GM19043 (cell line): ENCODE results near the gene KIAA0319L.
A peak's percentile ranks its signal among the peaks of the same experiment; 100 is the strongest.
"Not testable (repeated sequence)": the region's sequence is repeated elsewhere in the genome, so short reads cannot be mapped to it uniquely, and the experiment has no call there.

ENCODE experiments used
- ATAC-seq: cut with Tn5 transposase; IDR thresholded peaks from one replicate; pipeline ENCODE4 v1.9.1; 2021; ENCODE audit warnings: low read depth; ENCODE audit not compliant: unreplicated experiment

KIAA0319L gene

DNA sequence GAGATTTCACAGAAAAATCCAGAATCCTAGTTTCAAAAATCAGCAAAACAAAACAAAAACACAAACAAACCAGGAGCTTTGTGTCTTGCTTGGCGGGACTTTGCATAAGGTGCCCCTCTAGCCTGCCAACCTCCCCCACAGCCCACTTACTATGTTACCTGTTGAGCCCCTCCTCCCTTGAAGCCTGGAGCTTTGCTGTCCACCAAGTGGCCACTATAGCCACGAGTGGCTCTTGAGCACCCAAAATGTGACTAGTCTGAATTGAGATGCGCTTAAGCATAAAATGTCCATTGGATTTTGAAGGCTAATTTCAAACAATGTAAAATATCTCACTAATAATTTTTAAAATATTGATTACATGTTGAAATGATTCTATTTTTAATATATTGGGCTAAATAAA is 28.1 kb upstream of the KIAA0319L start:
- ATAC-seq = no peak

GRCh38 chr1:35581621-35582020 is 24.4 kb upstream of the KIAA0319L start:
- ATAC-seq = not testable (repeated sequence)

- ATAC-seq = no peak
These were observed 23.8 kb upstream of the KIAA0319L start for GRCh38 chr1:35580949-35581388.

DNA sequence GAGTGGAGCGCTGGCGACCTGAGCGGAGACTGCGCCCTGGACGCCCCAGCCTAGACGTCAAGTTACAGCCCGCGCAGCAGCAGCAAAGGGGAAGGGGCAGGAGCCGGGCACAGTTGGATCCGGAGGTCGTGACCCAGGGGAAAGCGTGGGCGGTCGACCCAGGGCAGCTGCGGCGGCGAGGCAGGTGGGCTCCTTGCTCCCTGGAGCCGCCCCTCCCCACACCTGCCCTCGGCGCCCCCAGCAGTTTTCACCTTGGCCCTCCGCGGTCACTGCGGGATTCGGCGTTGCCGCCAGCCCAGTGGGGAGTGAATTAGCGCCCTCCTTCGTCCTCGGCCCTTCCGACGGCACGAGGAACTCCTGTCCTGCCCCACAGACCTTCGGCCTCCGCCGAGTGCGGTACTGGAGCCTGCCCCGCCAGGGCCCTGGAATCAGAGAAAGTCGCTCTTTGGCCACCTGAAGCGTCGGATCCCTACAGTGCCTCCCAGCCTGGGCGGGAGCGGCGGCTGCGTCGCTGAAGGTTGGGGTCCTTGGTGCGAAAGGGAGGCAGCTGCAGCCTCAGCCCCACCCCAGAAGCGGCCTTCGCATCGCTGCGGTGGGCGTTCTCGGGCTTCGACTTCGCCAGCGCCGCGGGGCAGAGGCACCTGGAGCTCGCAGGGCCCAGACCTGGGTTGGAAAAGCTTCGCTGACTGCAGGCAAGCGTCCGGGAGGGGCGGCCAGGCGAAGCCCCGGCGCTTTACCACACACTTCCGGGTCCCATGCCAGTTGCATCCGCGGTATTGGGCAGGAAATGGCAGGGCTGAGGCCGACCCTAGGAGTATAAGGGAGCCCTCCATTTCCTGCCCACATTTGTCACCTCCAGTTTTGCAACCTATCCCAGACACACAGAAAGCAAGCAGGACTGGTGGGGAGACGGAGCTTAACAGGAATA is 20.1 kb upstream of the KIAA0319L start:
- peak; percentile 85 for ATAC-seq

GRCh38 chr1:35576766-35577070 is 19.5 kb upstream of the KIAA0319L start:
- not testable (repeated sequence) for ATAC-seq

DNA sequence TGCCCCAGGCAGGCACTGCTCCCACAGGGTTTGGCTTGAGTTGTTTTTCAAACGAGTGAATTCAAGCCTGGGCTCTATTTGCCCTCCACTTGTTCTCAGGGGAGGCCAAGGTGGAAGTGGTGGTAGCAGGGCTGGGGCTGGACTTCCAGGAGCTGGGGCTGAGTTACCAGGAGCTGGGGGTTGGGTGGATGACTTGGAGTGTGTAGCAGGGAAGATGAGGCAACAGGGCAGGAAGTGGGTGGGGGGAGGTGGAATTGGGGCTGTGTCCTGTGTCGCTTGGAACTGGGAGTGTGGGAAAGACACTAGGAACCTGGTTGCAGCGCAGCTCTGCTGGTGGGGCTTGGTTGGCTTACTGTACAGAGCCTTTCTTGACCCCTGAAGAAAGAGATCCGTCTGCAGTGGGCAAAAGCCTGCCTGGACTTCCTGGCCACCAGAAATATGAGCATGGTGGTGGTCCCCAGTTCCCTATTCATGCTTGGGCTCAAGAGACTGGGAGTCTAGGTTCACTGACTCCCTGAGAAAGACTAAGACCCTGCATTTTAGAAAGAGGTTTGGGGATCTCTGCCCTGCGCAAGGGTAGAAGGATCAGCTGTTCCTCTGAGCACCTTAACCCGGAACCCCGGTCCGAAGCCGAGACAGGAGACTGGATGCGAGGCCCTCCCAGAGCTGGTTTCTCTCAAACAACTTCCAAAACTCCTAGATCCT is 19.0 kb upstream of the KIAA0319L start:
- ATAC-seq = no peak

DNA sequence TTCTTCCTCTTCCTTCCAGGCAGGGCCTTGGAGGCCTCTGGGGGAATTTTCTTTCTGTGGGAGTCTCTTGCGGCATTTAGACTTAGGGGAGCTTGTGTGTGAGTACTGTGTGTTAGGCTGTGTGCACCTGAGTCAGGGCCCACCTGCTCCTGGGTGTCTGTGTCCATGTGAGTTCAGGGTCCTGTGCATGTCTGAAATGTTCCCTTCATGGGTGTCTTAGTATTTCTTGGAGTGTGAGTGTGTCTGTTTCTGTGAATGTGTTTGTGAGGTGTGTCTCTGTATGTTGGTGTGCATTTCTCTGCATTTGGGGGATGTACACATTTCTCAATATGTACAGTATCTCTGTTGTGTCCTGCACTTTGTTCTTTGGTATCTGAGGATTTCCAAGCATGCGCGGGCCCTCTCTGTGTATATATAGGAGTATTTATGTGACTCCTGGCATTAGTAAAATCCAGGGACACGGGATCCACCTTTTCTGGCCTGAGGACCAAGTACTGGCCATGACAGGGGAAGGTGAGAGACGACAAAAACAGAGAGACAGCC is 18.3 kb upstream of the KIAA0319L start:
- ATAC-seq = no peak

DNA sequence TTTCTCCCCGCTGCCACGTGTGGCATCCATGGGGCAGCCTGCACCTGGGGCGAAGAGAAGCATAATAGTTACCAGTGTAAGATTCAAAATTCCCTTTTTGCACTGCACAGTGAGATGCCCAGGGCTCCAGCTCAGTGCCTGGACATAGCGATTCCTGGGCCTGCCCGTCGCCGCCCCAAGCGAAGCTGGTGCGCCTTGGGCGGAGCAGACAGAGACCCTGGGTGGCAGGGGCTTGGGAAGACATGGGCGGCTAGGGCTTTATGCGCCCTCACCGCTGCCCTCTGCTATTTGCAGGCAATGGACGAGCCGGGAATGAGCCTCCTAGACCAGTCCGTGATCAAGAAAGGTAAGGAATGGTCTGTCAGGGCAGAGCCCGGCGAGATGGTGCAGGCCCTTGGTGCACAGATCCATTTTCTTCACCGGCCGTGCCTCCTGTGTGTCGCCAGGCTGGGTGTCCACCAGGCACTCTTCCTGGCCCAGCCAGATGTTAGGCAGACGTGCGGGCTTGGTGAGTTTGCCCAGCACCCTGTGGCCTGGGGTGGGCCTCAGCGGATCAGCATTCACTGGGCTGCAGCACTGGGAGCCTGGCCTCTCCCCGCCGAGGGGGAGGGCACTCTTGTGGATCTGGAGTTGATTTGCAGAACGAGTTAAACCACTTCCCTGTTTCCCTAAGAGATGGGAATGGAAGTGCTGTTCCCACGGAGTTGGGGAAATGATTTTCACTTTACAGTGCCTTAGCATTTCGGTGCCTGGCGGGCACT is 17.6 kb upstream of the KIAA0319L start:
- ATAC-seq = no peak

DNA sequence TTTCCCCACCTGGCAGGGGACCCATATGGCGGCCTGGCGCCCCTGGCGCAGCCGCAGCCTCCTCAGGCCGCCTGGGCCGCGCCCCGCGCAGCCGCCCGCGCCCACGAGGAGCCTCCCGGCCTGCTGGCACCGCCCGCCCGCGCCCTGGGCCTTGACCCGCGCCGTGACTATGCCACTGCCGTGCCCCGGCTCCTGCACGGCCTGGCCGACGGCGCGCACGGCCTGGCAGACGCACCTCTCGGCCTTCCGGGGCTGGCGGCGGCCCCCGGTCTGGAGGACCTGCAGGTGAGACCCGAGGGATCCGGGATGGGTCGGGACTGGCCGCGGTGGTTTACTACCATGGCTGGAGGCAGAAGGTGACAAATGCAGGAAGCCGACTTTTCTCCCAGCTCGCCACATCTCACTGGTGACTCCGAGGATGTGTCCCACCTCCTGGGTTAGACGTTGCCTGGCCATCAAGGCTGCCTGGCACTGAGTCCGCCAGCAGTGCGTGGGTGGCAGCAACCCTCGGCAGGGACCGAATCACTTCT is 17.0 kb upstream of the KIAA0319L start:
- ATAC-seq = no peak

DNA sequence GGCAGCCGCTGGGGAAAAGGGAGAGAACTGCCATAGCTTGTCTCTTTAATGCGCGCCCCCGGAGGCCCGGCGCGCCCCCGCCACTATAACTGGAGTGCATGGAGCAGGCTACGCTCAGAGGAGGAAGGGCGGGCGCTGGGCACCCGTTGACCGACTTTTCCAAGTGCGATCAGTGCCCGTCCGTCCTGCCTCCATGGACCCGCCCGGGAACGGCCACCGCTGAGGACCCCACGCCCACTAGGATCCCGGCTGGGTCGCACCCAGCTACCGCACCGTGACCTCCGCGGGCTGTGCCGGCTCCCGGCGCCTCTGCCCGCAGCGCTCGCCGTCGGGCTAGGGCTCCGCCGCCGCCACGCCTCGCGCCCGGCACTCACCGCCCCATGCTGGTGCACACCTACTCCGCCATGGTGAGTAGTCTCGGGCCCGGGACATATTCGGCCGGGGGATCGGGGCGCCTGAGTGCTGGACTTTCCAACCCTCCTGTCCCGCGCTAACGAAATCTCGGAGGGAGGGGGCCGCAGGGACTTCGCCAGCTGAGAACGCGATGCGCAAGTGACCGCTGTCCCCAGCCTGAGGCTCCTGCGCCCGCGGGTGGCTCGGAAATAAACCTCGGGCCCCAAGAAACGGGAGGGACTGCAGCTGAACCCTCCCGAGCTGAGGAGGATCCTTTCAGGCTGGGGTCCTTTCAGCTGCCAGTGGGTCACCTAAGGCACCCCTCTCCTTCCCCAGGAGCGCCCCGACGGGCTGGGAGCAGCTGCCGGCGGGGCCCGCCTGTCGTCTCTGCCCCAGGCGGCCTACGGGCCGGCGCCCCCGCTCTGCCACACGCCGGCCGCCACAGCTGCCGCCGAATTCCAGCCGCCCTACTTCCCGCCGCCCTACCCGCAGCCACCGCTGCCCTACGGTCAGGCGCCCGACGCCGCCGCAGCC is 16.3 kb upstream of the KIAA0319L start, which contains the start of gene TFAP2E:
Gene TFAP2E, plus strand, starts transcription at position 117 of the 927 bp plus-strand sequence. Its CDS starts 264 bp downstream, at position 381.
- ATAC-seq = no peak

- ATAC-seq = no peak
These were observed 15.1 kb upstream of the KIAA0319L start for GRCh38 chr1:35572296-35572695.

DNA sequence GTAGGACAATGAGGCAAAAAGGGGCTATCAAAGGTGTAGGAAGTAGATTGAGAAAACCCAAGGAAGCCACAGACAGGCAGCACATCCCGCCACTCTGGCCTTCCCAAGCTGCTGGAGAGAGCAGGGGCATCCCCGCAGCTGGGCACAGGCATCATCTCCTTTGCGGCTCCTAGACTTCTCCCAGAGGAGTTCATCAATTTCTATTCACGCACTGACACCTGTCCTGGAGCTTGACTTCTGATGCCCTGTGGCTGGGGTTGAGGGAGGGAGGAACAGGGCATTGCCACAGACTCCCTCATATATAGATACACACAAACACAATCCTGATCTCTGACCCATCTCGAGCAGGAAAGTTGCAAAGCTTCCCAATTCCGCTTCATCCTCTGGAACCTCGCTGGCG is 14.1 kb upstream of the KIAA0319L start:
- ATAC-seq = no peak

DNA sequence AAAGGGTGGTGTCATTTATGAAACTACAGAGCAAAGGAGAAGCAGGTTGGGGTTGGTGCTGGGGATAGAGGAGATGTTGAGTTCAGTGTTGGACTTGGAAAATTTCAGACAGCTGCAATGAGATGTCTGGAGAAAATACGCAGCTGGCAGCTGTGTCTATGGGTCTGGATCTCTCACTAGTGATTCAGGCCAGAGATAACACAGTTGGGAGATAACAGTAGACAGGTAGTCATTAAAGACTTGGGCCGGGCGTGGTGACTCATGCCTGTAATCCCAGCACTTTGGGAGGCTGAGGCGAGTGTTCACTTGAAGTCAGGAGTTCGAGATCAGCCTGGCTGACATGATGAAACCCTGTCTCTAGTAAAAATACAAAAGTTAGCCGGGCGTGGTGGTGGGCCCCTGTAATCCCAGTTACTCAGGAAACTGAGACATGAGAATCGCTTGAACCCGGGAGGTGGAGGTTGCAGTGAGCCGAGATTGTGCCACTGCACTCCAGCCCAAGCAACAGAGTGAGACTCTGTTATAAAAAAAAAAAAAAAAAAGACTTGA is 13.5 kb upstream of the KIAA0319L start:
- no peak for ATAC-seq

DNA sequence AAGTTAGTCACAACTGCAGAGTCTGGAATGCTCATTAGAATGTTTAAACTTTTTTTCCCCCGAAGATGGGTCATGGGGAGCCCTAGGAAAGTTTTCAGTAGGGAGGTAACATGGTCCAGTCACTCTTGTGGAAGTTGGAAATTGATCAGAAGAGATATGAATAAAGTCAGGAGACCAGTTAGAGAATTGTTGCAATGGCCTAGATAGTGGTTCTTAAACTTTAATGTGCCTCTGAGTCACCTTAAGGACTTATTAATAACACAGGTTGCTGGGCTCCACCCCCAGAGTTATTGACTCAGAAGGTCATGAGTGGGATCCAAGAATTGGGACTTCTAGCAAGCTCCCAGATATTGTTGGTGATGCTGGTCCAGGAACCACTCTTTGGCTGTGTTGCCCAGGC is 12.7 kb upstream of the KIAA0319L start:
- no peak for ATAC-seq

- no peak for ATAC-seq
These were observed 11.8 kb upstream of the KIAA0319L start for GRCh38 chr1:35568975-35569395.

- ATAC-seq = no peak
These were observed 10.8 kb upstream of the KIAA0319L start for GRCh38 chr1:35567947-35568558.

GRCh38 chr1:35565742-35566133 is 8.5 kb upstream of the KIAA0319L start:
- ATAC-seq = no peak

DNA sequence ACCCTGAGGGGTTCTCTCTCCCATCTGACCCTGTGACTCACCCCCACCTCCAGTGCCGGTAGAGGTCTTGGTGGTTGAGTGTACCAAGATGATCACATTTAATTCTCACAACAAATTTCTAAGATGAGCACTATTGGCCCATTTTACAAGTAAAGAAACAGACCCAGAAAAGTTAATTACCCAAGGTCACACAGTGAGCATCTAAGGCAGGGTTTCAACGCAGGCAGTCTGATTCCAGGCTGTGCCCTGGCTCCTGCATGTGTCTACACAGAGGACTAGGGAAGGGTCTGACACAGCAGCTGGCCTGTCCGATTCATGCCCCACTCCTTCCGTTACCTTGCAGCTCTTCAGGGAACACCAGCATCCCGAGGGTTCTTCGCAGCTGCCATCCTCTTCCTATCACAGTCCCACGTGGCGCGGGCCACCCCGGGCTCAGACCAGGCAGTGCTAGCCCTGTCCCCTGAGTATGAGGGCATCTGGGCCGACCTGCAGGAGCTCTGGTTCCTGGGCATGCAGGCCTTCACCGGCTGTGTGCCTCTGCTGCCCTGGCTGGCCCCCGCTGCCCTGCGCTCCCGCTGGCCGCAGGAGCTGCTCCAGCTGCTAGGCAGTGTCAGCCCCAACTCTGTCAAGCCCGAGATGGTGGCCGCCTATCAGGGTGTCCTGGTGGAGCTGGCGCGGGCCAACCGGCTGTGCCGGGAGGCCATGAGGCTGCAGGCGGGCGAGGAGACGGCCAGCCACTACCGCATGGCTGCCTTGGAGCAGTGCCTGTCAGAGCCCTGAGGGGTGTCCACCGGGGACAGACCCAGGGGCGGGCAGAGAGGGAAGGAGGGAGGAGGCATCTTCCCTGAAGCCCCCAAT is 7.9 kb upstream of the KIAA0319L start:
- no peak for ATAC-seq
